ENCODE data around the gene VRK2. TPM values are rescaled to one million over a fixed set of nuclear protein-coding genes. Genes with fewer than 3 reads are reported as not detected.

Gene VRK2
- total RNA-seq, 1 donor from 2014 or later = 20.7 TPM

- peaks cover 23% of the 10 kb centered on the region for H3K36me3 ChIP-seq
- H3K4me1 ChIP-seq = peaks cover 6% of the 10 kb centered on the region
- intact Hi-C loops (cut with micrococcal nuclease) = no loop called here
- H3K9me3 ChIP-seq (replicated peaks) = no peaks in the 10 kb centered on the region
- no peak for TF ChIP-seq CTCF (IDR thresholded peaks at IDR 0.05; ENCODE audit: borderline replicate concordance)
- DNase-seq = no peak
- no peaks in the 10 kb centered on the region for H3K27me3 ChIP-seq (ENCODE audit: low read depth)
- H3K4me3 ChIP-seq = no peak overlapping the region
- H3K27ac ChIP-seq (replicated peaks) = no peak overlapping the region
Observed at GRCh38 chr2:58146707-58147106, 100.1 kb downstream of the VRK2 start.

GRCh38 chr2:58155160-58155778 is 108.7 kb downstream of the VRK2 start:
- no peaks in the 10 kb centered on the region for H3K4me1 ChIP-seq
- no peak for DNase-seq
- H3K27ac ChIP-seq (replicated peaks) = no peak overlapping the region
- no peak for TF ChIP-seq CTCF (IDR thresholded peaks at IDR 0.05; ENCODE audit: borderline replicate concordance)
- H3K27me3 ChIP-seq (ENCODE audit: low read depth) = no peaks in the 10 kb centered on the region
- intact Hi-C loops (cut with micrococcal nuclease) = no loop called here
- H3K9me3 ChIP-seq (replicated peaks) = peaks cover 14% of the 10 kb centered on the region
- H3K4me3 ChIP-seq = no peak overlapping the region
- H3K36me3 ChIP-seq = peaks cover 37% of the 10 kb centered on the region

- TF ChIP-seq CTCF (IDR thresholded peaks at IDR 0.05; ENCODE audit: borderline replicate concordance) = no peak
- H3K36me3 ChIP-seq = peaks cover 52% of the 10 kb centered on the region
Observed at GRCh38 chr2:58156780-58157179, 110.2 kb downstream of the VRK2 start.

GRCh38 chr2:58157754-58158153 is 111.1 kb downstream of the VRK2 start:
- Histone ChIP-seq H3K4me3 (no peak overlapping the region), H3K4me1 (no peaks in the 10 kb centered on the region), H3K27me3 (ENCODE audit: low read depth) (no peaks in the 10 kb centered on the region), H3K9me3 (replicated peaks) (peaks cover 14% of the 10 kb centered on the region), H3K27ac (replicated peaks) (no peak overlapping the region), H3K36me3 (peaks cover 57% of the 10 kb centered on the region)
- no peak for DNase-seq
- intact Hi-C loops (cut with micrococcal nuclease) = no loop called here
- TF ChIP-seq CTCF (IDR thresholded peaks at IDR 0.05; ENCODE audit: borderline replicate concordance) = no peak

More at GRCh38 chr2:58156780-58157179, 110.2 kb downstream of the VRK2 start:
- intact Hi-C loops (cut with micrococcal nuclease) = no loop called here
- Histone ChIP-seq H3K4me1 (no peaks in the 10 kb centered on the region), H3K27ac (replicated peaks) (no peak overlapping the region), H3K9me3 (replicated peaks) (peaks cover 14% of the 10 kb centered on the region), H3K4me3 (no peak overlapping the region), H3K27me3 (ENCODE audit: low read depth) (no peaks in the 10 kb centered on the region)
- no peak for DNase-seq

- Histone ChIP-seq H3K9me3 (replicated peaks) (peaks cover 14% of the 10 kb centered on the region), H3K27me3 (ENCODE audit: low read depth) (no peaks in the 10 kb centered on the region), H3K4me3 (no peak overlapping the region), H3K27ac (replicated peaks) (no peak overlapping the region), H3K4me1 (no peaks in the 10 kb centered on the region), H3K36me3 (peaks cover 55% of the 10 kb centered on the region)
- DNase-seq = no peak
- TF ChIP-seq CTCF (IDR thresholded peaks at IDR 0.05; ENCODE audit: borderline replicate concordance) = no peak
- intact Hi-C loops (cut with micrococcal nuclease) = no loop called here
Observed at GRCh38 chr2:58158481-58158880, 111.9 kb downstream of the VRK2 start.

All from left ventricle myocardium inferior (tissue), 1 donor.